Activated CD4-positive, CD25-positive, alpha-beta regulatory T cell treated with anti-CD3 and anti-CD28 coated beads, Interleukin-2, amount 50 U/mL, for 72 hours (primary cell): Measurements from ENCODE around the gene PCDHA6.
"Not testable (repeated sequence)": the region's sequence is repeated elsewhere in the genome, so short reads cannot be mapped to it uniquely, and the experiment has no call there.

Experiments
- DNase-seq: peaks from one replicate; pipeline ENCODE4 v3.0.0; 2021

PCDHA6 gene, protein sequence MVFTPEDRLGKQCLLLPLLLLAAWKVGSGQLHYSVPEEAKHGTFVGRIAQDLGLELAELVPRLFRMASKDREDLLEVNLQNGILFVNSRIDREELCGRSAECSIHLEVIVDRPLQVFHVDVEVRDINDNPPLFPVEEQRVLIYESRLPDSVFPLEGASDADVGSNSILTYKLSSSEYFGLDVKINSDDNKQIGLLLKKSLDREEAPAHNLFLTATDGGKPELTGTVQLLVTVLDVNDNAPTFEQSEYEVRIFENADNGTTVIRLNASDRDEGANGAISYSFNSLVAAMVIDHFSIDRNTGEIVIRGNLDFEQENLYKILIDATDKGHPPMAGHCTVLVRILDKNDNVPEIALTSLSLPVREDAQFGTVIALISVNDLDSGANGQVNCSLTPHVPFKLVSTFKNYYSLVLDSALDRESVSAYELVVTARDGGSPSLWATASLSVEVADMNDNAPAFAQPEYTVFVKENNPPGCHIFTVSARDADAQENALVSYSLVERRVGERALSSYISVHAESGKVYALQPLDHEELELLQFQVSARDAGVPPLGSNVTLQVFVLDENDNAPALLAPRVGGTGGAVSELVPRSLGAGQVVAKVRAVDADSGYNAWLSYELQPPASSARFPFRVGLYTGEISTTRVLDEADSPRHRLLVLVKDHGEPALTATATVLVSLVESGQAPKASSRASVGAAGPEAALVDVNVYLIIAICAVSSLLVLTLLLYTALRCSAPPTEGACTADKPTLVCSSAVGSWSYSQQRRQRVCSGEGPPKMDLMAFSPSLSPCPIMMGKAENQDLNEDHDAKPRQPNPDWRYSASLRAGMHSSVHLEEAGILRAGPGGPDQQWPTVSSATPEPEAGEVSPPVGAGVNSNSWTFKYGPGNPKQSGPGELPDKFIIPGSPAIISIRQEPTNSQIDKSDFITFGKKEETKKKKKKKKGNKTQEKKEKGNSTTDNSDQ

DNA sequence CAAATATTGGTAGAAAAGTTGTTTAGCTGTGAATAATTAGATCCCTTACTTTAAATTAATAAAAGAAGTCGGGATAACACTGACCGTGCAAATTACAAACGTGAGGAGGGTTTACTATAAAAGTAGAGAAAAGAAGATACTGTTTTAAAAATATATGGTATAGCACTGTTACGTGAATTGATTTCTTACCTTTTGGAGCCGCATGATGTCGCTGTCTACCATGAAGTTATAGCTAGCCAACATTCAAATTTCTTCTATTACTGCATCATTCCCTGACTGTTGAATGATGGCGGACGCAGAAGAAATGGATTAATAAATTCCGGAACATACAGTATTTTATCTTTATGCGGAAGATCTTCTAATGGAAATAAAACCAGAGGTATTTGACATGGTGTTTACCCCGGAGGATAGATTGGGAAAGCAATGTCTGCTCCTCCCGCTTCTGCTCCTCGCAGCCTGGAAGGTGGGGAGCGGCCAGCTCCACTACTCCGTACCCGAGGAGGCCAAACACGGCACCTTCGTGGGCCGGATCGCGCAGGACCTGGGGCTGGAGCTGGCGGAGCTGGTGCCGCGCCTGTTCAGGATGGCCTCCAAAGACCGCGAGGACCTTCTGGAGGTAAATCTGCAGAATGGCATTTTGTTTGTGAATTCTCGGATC lies at the start of gene PCDHA6:
Gene PCDHA6, plus strand, starts transcription at position 257 of the 658 bp plus-strand sequence. Its CDS starts 132 bp downstream, at position 389.
- no peak for DNase-seq

DNA sequence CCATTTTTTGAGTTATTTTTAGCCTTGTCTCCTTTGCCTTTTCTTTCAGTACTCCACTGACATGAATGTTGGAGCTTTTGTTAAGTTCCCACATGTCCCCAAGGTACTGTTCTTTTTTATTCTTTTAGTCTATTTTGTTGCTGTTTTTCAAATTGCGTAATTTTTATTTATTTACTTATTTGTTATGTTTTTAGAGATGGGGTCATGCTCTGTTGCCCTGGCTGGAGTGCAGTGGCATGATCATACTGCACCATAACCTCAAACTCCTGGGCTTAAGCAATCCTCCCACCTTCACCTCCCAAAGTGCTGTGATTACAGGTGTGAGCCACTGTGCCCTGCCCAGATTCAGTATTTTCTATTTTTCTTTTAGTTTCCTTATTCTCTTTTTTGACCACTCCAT lies 47.2 kb upstream of the PCDHA6 start:
- DNase-seq: no peak

DNA sequence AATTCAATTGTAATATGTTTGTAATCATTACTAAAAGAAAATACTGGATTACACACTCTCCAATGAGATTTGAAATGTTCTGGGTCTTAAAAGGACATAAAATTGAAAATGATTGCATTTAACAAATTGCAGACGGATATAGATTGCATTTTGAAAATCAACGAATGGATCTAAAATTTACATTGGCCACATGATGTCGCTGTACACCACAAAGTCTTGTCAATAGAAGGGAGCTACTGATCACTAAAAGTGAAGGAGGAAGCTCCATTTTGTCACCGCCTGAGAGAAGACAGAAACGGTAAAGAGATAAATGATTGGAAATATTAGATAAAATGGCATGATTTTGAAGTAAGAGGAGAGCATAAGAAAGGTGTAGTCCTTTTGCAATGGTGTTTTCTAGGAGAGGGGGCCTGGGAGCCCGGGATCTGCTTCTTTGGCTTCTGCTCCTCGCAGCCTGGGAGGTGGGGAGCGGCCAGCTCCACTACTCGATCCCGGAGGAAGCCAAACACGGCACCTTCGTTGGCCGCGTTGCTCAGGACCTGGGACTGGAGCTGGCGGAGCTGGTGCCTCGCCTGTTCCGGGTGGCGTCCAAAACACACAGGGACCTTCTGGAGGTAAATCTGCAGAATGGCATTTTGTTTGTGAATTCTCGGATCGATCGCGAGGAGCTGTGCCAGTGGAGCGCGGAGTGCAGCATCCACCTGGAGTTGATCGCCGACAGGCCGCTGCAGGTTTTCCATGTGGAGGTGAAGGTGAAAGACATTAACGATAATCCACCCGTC lies 41.7 kb upstream of the PCDHA6 start, which contains the start of gene PCDHA1:
Gene PCDHA1, plus strand, starts transcription at position 236 of the 782 bp plus-strand sequence.
- no peak for DNase-seq

DNA sequence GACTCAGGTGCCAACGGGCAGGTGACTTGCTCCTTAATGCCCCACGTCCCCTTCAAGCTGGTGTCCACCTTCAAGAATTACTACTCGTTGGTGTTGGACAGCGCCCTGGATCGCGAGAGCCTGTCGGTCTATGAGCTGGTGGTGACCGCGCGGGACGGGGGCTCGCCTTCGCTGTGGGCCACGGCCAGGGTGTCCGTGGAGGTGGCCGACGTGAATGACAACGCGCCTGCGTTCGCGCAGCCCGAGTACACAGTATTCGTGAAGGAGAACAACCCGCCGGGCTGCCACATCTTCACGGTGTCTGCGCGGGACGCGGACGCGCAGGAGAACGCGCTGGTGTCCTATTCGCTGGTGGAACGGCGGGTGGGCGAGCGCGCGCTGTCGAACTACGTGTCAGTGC lies 40.3 kb upstream of the PCDHA6 start:
- DNase-seq: not testable (repeated sequence)

DNA sequence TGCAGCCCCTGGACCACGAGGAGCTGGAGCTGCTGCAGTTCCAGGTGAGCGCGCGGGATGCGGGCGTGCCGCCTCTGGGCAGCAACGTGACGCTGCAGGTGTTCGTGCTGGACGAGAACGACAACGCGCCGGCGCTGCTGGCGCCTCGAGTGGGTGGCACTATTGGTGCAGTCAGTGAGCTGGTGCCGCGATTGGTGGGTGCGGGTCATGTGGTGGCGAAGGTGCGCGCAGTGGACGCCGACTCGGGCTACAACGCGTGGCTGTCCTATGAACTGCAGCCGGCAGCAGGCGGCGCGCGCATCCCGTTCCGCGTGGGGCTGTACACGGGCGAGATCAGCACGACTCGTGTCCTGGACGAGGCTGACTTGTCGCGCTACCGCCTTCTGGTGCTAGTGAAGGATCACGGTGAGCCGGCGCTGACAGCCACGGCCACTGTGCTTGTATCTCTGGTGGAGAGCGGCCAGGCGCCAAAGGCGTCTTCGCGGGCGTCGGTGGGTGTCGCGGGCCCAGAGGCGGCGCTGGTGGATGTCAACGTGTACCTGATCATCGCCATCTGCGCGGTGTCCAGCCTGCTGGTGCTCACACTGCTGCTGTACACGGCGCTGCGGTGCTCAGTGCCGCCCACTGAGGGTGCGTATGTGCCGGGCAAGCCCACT lies 39.8 kb upstream of the PCDHA6 start:
- DNase-seq: not testable (repeated sequence)

DNA sequence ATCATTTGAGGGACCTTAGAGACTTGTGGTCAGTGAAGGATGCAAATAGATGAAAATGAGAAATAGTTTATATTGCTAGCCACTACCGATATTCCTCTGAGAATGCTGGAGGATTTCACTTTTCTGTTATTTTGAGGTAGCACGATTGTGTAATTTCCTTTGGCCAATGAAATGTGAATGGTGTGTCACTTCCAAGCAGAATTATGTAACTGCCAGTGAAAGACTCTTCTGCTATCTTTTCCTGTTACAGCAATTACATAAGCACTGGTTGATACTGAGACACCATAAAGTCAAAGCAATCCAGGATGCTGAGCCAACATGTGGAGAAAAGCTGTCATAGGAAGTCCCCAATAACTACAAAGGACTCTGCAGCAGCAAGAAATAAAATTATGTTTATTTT lies 36.7 kb upstream of the PCDHA6 start:
- no peak for DNase-seq

DNA sequence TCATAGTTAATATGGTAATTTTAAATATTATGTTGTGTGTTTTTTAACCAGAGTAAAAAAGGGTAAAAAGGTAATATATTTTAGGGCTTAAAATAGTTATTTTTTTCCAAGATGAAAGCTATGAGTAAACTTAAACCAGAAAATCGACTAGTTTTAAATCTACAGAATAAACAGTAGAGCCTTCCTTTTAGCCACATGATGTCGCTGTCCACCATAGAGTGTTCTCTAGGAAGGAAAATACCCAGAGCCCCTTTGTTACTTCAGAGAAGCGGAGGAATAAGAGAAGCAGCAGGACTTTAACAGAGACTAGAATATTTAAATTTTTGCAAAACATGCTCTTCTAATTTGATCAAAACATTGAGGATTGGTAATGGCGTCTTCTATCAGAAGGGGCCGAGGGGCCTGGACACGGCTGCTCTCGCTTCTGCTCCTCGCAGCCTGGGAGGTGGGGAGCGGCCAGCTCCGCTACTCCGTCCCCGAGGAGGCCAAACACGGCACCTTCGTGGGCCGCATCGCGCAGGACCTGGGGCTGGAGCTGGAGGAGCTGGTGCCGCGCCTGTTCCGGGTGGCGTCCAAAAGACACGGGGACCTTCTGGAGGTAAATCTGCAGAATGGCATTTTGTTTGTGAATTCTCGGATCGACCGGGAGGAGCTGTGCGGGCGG lies 33.0 kb upstream of the PCDHA6 start, which contains the start of gene PCDHA2:
Gene PCDHA2, plus strand, starts transcription at position 258 of the 664 bp plus-strand sequence.
- no peak for DNase-seq

DNA sequence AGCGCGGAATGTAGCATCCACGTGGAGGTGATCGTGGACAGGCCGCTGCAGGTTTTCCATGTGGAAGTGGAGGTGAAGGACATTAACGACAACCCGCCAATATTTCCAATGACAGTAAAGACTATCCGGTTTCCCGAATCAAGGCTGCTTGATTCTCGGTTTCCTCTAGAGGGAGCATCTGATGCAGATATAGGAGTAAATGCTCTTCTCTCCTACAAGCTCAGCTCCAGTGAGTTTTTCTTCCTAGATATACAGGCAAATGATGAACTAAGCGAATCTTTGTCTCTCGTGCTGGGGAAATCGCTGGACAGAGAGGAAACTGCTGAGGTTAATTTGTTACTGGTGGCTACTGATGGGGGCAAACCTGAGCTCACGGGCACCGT lies 32.5 kb upstream of the PCDHA6 start:
- no peak for DNase-seq

DNA sequence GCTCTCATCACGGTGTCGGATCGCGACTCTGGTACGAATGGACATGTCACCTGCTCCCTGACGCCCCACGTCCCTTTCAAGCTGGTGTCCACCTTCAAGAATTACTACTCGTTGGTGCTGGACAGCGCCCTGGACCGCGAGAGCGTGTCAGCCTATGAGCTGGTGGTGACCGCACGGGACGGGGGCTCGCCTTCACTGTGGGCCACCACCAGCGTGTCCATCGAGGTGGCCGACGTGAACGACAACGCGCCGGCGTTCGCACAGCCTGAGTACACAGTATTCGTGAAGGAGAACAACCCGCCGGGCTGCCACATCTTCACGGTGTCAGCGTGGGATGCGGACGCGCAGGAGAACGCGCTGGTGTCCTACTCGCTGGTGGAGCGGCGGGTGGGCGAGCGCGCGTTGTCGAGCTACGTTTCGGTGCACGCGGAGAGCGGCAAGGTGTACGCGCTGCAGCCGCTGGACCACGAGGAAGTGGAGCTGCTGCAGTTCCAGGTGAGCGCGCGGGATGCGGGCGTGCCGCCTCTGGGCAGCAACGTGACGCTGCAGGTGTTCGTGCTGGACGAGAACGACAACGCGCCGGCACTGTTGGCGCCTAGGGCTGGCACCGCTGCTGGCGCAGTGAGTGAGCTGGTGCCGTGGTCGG lies 31.6 kb upstream of the PCDHA6 start:
- not testable (repeated sequence) for DNase-seq

DNA sequence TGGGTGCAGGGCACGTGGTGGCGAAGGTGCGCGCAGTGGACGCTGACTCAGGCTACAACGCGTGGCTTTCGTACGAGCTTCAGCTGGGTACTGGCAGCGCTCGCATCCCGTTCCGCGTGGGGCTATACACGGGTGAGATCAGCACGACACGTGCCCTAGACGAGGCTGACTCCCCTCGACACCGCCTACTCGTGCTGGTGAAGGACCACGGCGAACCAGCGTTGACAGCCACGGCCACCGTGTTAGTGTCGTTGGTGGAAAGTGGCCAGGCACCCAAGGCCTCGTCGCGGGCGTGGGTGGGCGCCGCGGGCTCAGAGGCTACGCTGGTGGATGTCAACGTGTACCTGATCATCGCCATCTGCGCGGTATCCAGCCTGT lies 31.1 kb upstream of the PCDHA6 start:
- no peak for DNase-seq

DNA sequence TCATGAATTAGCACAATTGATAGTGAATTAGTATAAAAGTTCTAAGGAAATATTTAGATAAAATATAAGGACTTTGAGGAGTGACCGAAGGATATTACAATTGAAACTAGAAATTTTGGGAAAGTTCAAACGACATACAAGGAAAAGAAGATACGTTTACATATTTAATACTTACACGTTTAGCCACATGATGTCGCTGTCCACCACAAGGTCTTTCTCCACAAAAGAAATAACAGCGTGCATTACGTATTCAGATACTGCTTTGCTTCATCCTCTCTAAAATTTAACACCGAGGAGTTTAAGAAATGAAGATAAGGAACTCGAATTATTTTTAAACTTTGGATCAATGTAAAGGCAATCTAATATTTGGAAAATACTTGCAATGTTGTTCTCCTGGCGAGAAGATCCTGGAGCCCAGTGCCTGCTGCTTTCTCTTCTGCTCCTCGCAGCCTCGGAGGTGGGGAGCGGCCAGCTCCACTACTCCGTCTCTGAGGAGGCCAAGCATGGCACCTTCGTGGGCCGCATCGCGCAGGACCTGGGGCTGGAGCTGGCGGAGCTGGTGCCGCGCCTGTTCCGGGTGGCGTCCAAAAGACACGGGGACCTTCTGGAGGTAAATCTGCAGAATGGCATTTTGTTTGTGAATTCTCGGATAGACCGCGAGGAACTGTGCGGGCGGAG lies 26.8 kb upstream of the PCDHA6 start, which contains the start of gene PCDHA3:
Gene PCDHA3, plus strand, starts transcription at position 242 of the 678 bp plus-strand sequence.
- no peak for DNase-seq

DNA sequence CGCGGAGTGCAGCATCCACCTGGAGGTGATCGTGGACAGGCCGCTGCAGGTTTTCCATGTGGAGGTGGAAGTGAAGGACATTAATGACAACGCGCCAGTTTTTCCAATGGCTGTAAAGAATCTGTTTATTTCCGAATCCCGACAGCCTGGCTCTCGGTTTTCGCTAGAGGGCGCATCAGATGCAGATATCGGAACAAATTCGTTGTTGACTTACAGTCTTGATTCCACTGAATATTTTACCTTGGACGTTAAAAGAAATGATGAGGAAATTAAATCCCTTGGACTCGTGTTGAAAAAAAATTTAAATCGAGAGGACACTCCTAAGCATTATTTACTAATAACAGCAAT lies 26.3 kb upstream of the PCDHA6 start:
- DNase-seq: no peak

DNA sequence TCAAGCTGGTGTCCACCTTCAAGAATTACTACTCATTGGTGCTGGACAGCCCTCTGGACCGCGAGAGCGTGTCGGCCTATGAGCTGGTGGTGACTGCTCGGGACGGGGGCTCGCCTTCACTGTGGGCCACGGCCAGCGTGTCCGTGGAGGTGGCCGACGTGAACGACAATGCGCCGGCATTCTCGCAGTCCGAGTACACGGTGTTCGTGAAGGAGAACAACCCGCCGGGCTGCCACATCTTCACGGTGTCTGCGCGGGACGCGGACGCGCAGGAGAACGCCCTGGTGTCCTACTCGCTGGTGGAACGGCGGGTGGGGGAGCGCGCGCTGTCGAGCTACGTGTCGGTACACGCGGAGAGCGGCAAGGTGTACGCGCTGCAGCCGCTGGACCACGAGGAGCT lies 25.4 kb upstream of the PCDHA6 start:
- DNase-seq: not testable (repeated sequence)

DNA sequence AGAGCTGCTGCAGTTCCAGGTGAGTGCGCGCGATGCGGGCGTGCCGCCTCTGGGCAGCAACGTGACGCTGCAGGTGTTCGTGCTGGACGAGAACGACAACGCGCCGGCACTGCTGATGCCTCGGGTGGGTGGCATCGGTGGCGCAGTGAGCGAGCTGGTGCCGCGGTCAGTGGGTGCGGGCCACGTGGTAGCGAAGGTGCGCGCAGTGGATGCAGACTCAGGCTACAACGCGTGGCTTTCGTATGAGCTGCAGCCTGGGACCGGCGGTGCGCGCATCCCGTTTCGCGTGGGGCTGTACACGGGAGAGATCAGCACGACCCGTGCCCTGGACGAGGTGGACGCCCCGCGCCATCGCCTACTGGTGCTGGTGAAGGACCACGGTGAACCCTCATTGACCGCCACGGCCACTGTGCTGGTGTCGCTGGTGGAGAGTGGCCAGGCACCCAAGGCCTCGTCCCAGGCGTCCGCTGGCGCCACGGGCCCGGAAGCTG lies 24.9 kb upstream of the PCDHA6 start:
- DNase-seq: no peak

DNA sequence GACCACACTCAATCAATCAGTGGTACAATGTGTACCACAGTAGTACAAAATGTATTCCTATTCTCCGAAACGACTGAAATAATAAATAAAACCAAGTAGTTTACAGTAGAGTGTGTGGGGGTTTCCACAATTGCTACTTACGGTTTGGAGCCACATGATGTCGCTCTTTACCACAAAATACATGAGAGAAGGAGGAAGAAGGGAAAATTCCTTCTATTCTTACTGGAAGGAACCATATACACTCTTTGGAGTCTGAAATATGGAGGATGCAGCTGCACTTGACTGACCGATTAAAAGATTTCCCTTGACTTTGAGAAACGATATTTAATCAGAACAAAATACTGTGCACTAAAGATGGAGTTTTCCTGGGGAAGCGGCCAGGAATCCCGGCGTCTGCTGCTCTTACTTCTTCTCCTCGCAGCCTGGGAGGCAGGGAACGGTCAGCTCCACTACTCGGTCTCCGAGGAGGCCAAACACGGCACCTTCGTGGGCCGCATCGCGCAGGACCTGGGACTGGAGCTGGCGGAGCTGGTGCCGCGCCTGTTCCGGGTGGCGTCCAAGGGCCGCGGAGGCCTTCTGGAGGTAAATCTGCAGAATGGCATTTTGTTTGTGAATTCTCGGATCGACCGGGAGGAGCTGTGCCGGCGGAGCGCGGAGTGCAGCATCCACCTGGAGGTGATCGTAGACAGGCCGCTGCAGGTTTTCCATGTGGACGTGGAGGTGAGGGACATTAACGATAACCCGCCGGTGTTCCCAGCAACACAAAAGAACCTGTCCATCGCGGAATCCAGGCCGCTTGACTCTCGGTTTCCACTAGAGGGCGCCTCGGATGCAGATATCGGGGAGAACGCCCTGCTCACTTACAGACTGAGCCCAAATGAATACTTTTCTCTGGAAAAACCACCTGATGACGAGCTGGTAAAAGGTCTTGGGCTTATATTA lies 20.7 kb upstream of the PCDHA6 start, which contains the start of gene PCDHA4:
Gene PCDHA4, plus strand, starts transcription at position 235 of the 942 bp plus-strand sequence.
- no peak for DNase-seq

DNA sequence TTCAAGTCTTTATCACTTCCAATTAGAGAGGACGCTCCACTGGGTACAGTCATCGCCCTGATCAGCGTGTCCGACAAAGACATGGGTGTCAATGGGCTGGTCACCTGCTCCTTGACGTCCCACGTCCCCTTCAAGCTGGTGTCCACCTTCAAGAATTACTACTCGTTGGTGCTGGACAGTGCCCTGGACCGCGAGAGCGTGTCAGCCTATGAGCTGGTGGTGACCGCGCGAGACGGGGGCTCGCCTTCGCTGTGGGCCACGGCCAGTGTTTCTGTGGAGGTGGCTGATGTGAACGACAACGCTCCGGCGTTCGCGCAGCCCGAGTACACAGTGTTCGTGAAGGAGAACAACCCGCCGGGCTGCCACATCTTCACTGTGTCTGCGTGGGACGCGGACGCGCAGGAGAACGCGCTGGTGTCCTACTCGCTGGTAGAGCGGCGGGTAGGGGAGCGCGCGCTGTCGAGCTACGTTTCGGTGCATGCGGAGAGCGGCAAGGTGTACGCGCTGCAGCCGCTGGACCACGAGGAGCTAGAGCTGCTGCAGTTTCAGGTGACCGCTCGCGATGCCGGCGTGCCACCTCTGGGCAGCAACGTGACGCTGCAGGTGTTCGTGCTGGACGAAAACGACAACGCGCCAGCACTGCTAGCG lies 19.4 kb upstream of the PCDHA6 start:
- not testable (repeated sequence) for DNase-seq

DNA sequence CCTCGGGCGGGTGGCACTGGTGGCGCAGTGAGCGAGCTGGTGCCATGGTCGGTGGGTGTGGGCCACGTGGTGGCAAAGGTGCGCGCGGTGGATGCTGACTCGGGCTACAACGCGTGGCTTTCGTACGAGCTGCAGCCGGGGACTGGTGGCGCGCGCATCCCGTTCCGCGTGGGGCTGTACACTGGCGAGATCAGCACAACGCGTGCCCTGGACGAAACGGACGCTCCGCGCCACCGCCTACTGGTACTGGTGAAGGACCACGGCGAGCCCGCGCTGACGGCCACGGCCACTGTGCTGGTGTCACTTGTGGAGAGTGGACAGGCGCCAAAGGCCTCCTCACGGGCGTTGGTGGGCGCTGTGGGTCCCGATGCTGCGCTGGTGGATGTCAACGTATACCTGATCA lies 18.9 kb upstream of the PCDHA6 start:
- DNase-seq: no peak
